T follicular helper cell (primary cell): ENCODE measurements around the gene EFS.
"Not testable (repeated sequence)": the region's sequence is repeated elsewhere in the genome, so short reads cannot be mapped to it uniquely, and the experiment has no call there.

Experiments
- DNase-seq: peaks from one replicate; pipeline ENCODE4 v3.0.0-alpha.2; 2020; ENCODE audit warnings: low read depth

Gene EFS

GRCh38 chr14:23399136-23399535, 34.2 kb upstream of the EFS start:
- no peak for DNase-seq

- DNase-seq: no peak
Measured at GRCh38 chr14:23398348-23398747, 33.4 kb upstream of the EFS start.

GRCh38 chr14:23396781-23397407, 31.9 kb upstream of the EFS start:
- DNase-seq: no peak

- DNase-seq: no peak
Measured at GRCh38 chr14:23396126-23396525, 31.2 kb upstream of the EFS start.

GRCh38 chr14:23392613-23393012, 27.6 kb upstream of the EFS start:
- no peak for DNase-seq

- not testable (repeated sequence) for DNase-seq
Measured at GRCh38 chr14:23389871-23390270, 24.9 kb upstream of the EFS start.

GRCh38 chr14:23389396-23389795, 24.4 kb upstream of the EFS start:
- DNase-seq: no peak

- DNase-seq: no peak
Measured at GRCh38 chr14:23388996-23389395, 24.0 kb upstream of the EFS start.

- DNase-seq: no peak
Measured at GRCh38 chr14:23387916-23388882, 23.2 kb upstream of the EFS start.

- DNase-seq: no peak
Measured at GRCh38 chr14:23386999-23387398, 22.0 kb upstream of the EFS start.

GRCh38 chr14:23386266-23386657, 21.3 kb upstream of the EFS start:
- DNase-seq: not testable (repeated sequence)

GRCh38 chr14:23385642-23386265, 20.8 kb upstream of the EFS start:
- no peak for DNase-seq

GRCh38 chr14:23385244-23385641, 20.3 kb upstream of the EFS start:
- no peak for DNase-seq

- DNase-seq: no peak
Measured at GRCh38 chr14:23384364-23385080, 19.6 kb upstream of the EFS start.

GRCh38 chr14:23382731-23383440, 17.9 kb upstream of the EFS start:
- no peak for DNase-seq

GRCh38 chr14:23382276-23382675, 17.3 kb upstream of the EFS start:
- no peak for DNase-seq

- DNase-seq: no peak
Measured at GRCh38 chr14:23381871-23382270, 16.9 kb upstream of the EFS start.

GRCh38 chr14:23380976-23381375, 16.0 kb upstream of the EFS start:
- no peak for DNase-seq

- no peak for DNase-seq
Measured at GRCh38 chr14:23380197-23380914, 15.4 kb upstream of the EFS start.

- DNase-seq: peak; percentile 59
Measured at GRCh38 chr14:23379366-23380196, 14.6 kb upstream of the EFS start.
